Muscle layer of duodenum (tissue), 2 donors: ENCODE results near the gene RAB7A.
"Not testable (repeated sequence)": the region's sequence is repeated elsewhere in the genome, so short reads cannot be mapped to it uniquely, and the experiment has no call there.

Experiments
- H3K27ac ChIP-seq: one replicate; pipeline ENCODE4 v1.7.0; 2013; ENCODE audit warnings: mild to moderate bottlenecking, low read length
- H3K27me3 ChIP-seq: one replicate; pipeline ENCODE4 v1.7.0; 2013; ENCODE audit warnings: low read depth, mild to moderate bottlenecking, control low read depth, low read length
- H3K36me3 ChIP-seq, 2 donors: one replicate each; pipeline ENCODE4 v1.7.0; 2013; ENCODE audit warnings: low read length in 2 of 2, control low read depth in 1 of 2, mild to moderate bottlenecking in 1 of 2; ENCODE audit not compliant: insufficient read depth in 2 of 2, control insufficient read depth in 1 of 2
- H3K4me1 ChIP-seq, 2 donors: one replicate each; pipeline ENCODE4 v1.7.0; 2013; ENCODE audit warnings: low read length in 2 of 2, mild to moderate bottlenecking in 2 of 2, control low read depth in 1 of 2, moderate library complexity in 1 of 2; ENCODE audit not compliant: insufficient read depth in 2 of 2, control insufficient read depth in 1 of 2
- H3K4me3 ChIP-seq, 2 donors: one replicate each; pipeline ENCODE4 v1.7.0; 2013; ENCODE audit warnings: low read length in 2 of 2, low read depth in 1 of 2, mild to moderate bottlenecking in 1 of 2
- H3K9me3 ChIP-seq, 2 donors: one replicate each; pipeline ENCODE4 v1.7.0; 2013; ENCODE audit warnings: low read length in 2 of 2, control low read depth in 1 of 2, mild to moderate bottlenecking in 1 of 2; ENCODE audit not compliant: control insufficient read depth in 1 of 2
- donor health status: healthy.

RAB7A gene

GRCh38 chr3:128760042-128760441 lies 34.1 kb downstream of the RAB7A start:
- no peak overlapping the region for H3K27ac ChIP-seq
- peaks cover 21 to 31% of the 10 kb centered on the region in 2 donors for H3K4me1 ChIP-seq
- H3K27me3 ChIP-seq = no peaks in the 10 kb centered on the region
- H3K9me3 ChIP-seq = no peaks in the 10 kb centered on the region
- H3K36me3 ChIP-seq = no peaks in the 10 kb centered on the region
- no peak overlapping the region for H3K4me3 ChIP-seq

- no peaks in the 10 kb centered on the region for H3K9me3 ChIP-seq
- no peak overlapping the region for H3K27ac ChIP-seq
- H3K4me3 ChIP-seq = no peak overlapping the region
- H3K36me3 ChIP-seq = no peaks in the 10 kb centered on the region
- H3K27me3 ChIP-seq = no peaks in the 10 kb centered on the region
- peaks cover 21 to 31% of the 10 kb centered on the region in 2 donors for H3K4me1 ChIP-seq
These were observed 34.9 kb downstream of the RAB7A start for GRCh38 chr3:128760881-128761280.

GRCh38 chr3:128761392-128761791 lies 35.4 kb downstream of the RAB7A start:
- Histone ChIP-seq H3K9me3 (no peaks in the 10 kb centered on the region), H3K4me1 (peaks cover 21 to 33% of the 10 kb centered on the region in 2 donors), H3K36me3 (no peaks in the 10 kb centered on the region), H3K27ac (no peak overlapping the region), H3K4me3 (no peak overlapping the region), H3K27me3 (no peaks in the 10 kb centered on the region)

- H3K36me3 ChIP-seq = no peaks in the 10 kb centered on the region
- H3K4me1 ChIP-seq = peaks cover 19 to 57% of the 10 kb centered on the region in 2 donors
- H3K4me3 ChIP-seq = no peak overlapping the region
- no peak overlapping the region for H3K27ac ChIP-seq
- no peaks in the 10 kb centered on the region for H3K9me3 ChIP-seq
- no peaks in the 10 kb centered on the region for H3K27me3 ChIP-seq
These were observed 38.0 kb downstream of the RAB7A start for GRCh38 chr3:128763967-128764366.

- Histone ChIP-seq H3K27me3 (no peaks in the 10 kb centered on the region), H3K4me3 (no peak overlapping the region), H3K9me3 (no peaks in the 10 kb centered on the region), H3K27ac (no peak overlapping the region), H3K4me1 (peaks cover 17 to 57% of the 10 kb centered on the region in 2 donors), H3K36me3 (no peaks in the 10 kb centered on the region)
These were observed 38.9 kb downstream of the RAB7A start for GRCh38 chr3:128764863-128765262.

- H3K4me1 ChIP-seq = peaks cover 6 to 55% of the 10 kb centered on the region in 2 donors
These were observed 41.2 kb downstream of the RAB7A start for GRCh38 chr3:128767094-128767750.

GRCh38 chr3:128768471-128768870 lies 42.5 kb downstream of the RAB7A start:
- Histone ChIP-seq H3K4me1 (peaks cover 6 to 57% of the 10 kb centered on the region in 2 donors), H3K4me3 (no peak overlapping the region), H3K27ac (no peak overlapping the region), H3K9me3 (no peaks in the 10 kb centered on the region), H3K36me3 (no peaks in the 10 kb centered on the region), H3K27me3 (no peaks in the 10 kb centered on the region)

More at GRCh38 chr3:128767094-128767750, 41.2 kb downstream of the RAB7A start:
- H3K27ac ChIP-seq = no peak overlapping the region
- no peak overlapping the region for H3K4me3 ChIP-seq
- no peaks in the 10 kb centered on the region for H3K36me3 ChIP-seq
- H3K9me3 ChIP-seq = no peaks in the 10 kb centered on the region
- H3K27me3 ChIP-seq = no peaks in the 10 kb centered on the region

GRCh38 chr3:128770387-128770786 lies 44.4 kb downstream of the RAB7A start:
- H3K4me1 ChIP-seq = peaks cover 6 to 63% of the 10 kb centered on the region in 2 donors
- H3K27ac ChIP-seq = no peak overlapping the region

GRCh38 chr3:128773189-128773588 lies 47.2 kb downstream of the RAB7A start:
- peaks cover 3 to 57% of the 10 kb centered on the region in 2 donors for H3K4me1 ChIP-seq
- not testable (repeated sequence) for H3K4me3 ChIP-seq

More at GRCh38 chr3:128770387-128770786, 44.4 kb downstream of the RAB7A start:
- H3K36me3 ChIP-seq = no peaks in the 10 kb centered on the region
- no peaks in the 10 kb centered on the region for H3K9me3 ChIP-seq
- no peak overlapping the region for H3K4me3 ChIP-seq
- no peaks in the 10 kb centered on the region for H3K27me3 ChIP-seq

GRCh38 chr3:128773592-128773991 lies 47.6 kb downstream of the RAB7A start:
- not testable (repeated sequence) for H3K27ac ChIP-seq, H3K9me3 ChIP-seq, H3K27me3 ChIP-seq, H3K4me3 ChIP-seq, H3K36me3 ChIP-seq
- peaks cover 3 to 57% of the 10 kb centered on the region in 2 donors for H3K4me1 ChIP-seq

More at GRCh38 chr3:128773189-128773588, 47.2 kb downstream of the RAB7A start:
- H3K27me3 ChIP-seq, H3K27ac ChIP-seq, H3K9me3 ChIP-seq, H3K36me3 ChIP-seq: not testable (repeated sequence)

GRCh38 chr3:128775241-128775640 lies 49.3 kb downstream of the RAB7A start:
- Histone ChIP-seq H3K4me1 (peaks cover 6 to 57% of the 10 kb centered on the region in 2 donors), H3K27me3 (no peaks in the 10 kb centered on the region), H3K9me3 (no peaks in the 10 kb centered on the region), H3K36me3 (no peaks in the 10 kb centered on the region), H3K27ac (no peak overlapping the region), H3K4me3 (no peak overlapping the region)
